HG03342 (cell line): Measurements from ENCODE around the gene MOB3A.
"Not testable (repeated sequence)": the region's sequence is repeated elsewhere in the genome, so short reads cannot be mapped to it uniquely, and the experiment has no call there.

Experiments
- ATAC-seq: cut with Tn5 transposase; IDR thresholded peaks from one replicate; pipeline ENCODE4 v1.9.1; 2021; ENCODE audit warnings: mild to moderate bottlenecking, moderate library complexity; ENCODE audit not compliant: unreplicated experiment

The MOB3A gene

DNA sequence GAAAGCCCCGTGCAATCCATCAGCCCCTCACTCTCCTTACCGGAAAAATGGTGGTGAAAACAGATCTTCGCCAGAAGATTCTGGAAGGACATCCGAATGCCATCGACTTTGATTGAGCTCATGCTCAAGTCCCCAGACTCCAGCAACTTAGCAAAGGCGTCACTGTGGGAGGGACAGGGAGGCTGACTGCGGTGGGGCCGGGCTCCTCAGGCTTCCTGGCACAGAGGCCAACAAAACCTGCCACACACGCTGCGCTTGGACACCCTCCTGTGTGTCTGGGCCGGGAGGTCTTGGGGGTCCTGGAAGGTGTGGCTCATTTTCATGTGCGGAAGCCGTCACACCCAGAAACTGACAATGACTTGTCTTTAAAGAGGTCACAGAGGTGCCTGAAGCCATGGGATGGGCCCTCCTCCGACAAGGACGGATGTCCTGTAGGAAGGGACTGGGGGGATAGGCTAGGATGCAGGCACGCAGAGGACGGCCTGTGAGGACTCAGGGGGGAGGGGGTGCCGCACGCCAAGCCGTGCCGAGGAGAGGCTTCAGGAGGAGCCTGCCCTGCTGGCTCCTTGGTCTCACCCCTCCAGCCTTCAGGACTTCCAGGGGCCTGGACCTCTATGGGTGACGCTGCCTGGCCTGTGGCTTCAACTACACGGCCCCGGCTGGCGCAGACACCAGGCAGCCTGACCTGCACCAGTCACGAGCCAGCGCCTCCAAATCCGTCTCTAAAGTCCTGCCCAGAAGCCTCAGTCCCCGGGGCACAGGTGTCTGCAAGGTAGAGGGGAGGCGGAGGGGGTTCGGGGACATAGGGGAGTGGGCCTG, 13.1 kb upstream of the MOB3A start:
- ATAC-seq = no peak

DNA sequence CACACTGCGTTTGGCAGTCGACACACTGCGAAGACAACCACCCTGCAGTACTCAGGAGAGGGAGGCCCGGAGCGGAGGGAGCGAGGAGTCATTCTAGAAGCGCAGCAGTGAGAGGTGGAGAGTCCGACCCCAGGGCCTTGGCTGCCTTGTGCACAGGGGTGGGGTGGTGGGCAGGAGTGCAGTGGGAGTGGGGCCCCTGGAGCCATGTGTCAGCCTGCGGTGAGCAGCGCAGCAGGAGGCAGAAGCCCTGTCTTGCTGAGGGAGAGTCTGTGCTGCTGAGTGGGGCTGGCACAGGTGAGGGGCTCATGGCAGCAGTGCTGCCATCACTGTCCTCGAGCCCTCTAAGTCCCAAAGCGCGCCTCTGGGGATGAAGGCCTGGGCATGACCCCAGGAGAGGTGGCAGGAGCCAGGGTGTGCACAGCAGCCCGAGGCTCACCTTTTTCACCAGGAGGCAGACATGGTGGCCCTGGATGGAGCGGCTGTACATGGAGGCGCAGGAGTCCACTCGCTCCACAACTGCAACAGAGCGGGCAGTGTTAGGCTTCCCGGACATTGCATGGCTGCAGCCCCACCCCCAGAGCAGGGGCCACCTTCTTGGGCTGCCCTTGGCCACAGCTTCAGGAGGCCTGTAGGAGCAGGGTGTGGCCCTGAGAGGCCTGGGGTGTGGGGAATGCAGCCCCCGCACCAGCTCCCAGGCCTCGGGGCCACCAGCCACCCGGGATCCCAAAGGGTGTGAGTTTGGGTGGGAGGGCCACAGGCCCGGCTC, 12.3 kb upstream of the MOB3A start:
- no peak for ATAC-seq

DNA sequence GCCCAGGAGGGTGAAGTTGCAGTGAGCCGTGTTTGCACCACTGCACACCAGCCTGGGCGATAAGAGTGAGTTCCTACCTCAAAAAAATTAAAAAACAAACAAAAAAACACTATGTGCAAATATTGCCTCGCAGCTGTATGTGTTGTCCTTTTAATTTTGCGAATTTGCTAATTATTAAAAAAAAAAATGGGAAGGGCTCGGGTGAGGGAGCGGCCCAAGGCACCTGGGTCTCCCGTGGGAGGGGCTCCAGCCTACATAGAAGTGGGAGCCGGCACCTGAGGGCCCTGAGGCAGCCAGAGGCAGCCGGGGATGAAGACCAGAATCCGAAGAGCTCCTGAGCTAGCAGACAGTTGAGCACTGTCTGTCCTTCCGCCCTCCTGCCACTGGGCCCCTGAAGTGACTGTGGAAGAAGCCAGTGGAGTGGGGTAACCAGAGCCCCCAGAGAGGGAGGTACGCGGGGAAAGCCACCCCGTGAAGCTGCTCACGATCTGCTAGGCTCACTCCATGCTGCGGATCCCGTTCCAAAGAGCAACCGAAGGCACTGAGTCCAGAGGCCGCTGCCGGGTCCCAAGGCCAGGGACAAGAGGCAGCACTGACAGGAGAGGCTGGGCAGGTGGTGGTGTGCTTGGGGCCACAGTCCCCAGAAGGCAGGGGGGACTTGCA, 7.0 kb upstream of the MOB3A start:
- ATAC-seq = no peak

DNA sequence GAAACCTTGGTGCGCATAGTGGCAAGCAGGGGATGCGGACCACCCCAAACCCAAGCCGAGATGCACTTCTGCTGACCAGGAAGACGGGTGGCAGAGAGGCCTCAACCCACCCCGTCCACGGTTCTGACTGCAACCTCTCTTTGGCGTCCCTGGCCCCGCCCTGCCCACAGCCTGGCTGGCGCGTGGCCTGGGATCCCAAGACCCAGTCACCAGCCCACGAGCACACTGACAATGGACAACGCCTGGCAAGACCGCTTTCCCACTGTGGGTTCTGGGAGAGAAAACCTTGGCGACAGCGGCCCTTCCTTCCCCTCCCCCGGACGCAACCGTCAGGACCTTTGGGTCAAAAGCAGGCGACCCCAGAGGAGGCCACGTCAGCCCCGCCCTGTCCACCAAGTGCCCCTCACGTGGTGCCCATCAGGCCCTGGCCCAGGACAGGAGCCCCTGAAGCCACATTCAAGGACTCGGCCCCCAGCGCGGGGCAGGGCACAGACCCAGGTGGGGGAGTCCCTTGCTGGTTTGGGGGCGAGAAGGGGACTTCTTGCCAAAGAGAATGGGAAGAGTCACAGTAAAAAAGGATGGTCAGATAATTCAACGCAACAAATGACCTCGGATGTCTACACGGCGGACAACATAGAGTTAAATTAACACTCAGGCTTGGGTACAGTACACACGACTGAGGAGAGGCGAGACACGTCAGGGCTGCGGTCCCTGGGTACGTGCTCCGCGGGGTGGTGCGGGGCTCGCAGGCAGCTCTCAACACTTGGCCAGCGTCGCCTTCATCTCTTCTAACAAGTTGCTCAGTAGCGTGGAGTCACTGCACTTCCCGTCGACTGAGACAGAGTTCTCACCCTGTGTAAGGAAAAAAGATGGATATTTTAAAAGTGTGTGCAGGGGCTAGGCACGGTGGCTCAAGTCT, 5.5 kb upstream of the MOB3A start:
- no peak for ATAC-seq

DNA sequence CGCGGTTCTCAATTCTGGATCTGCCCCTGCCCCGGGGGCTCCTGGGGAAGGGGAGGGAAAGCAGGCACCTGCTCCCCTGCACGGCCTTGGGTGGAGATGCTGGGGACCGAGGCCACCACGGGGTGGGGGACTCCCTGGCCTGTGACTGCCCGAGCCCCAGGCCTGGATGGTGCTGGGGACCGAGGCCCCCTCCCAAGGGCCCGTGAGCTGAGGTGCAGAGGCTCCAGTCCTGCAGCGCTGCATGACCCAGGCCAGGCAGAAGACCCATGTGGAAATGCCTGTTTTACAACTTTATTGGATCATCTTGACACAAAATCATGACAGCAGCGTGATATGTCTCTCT, 4.6 kb upstream of the MOB3A start:
- no peak for ATAC-seq

- no peak for ATAC-seq
Observed at GRCh38 chr19:2099937-2100718, 4.0 kb upstream of the MOB3A start.

GRCh38 chr19:2099054-2099501, 3.0 kb upstream of the MOB3A start:
- no peak for ATAC-seq

DNA sequence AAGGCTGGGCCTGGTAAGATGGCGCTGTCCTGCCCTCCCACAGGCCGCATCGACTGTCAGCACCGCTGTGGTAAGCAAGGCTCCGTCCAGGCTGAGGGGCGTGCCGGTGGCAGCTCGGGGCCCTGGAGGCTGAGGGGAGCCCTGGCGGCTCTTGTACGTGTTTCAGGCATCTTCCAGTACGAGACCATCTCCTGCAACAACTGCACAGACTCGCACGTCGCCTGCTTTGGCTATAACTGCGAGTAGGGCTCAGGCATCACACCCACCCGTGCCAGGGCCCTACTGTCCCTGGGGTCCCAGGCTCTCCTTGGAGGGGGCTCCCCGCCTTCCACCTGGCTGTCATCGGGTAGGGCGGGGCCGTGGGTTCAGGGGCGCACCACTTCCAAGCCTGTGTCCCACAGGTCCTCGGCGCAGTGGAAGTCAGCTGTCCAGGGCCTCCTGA, 1.8 kb upstream of the MOB3A start:
- ATAC-seq = no peak

- ATAC-seq = no peak
Observed at GRCh38 chr19:2097203-2097885, 1.2 kb upstream of the MOB3A start.

- peak; percentile 67 for ATAC-seq
Observed at GRCh38 chr19:2096480-2097202, 515 bp upstream of the MOB3A start, which contains the start of gene IZUMO4. Gene IZUMO4, plus strand, starts transcription at chr19:2096915. Its CDS starts 31 bp downstream, at chr19:2096946.

- not testable (repeated sequence) for ATAC-seq
Observed at GRCh38 chr19:2091926-2092525, 4.1 kb downstream of the MOB3A start.

DNA sequence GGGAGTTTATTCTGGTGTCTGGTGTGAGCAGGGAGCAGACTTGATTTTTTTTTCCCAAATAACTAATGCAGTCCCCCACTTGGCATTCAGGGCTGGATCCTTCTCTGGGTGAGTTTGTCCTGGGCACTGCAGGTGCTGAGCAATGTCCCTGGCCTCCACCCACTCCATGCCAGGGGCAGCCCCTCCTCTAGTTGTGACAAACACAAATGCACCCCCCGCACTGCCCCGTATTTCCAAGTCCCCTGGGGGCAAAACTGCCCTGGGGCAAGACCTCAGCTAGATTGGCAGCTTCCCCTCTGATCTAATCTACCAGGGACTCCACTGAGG, 6.4 kb downstream of the MOB3A start:
- ATAC-seq = peak; percentile 0

DNA sequence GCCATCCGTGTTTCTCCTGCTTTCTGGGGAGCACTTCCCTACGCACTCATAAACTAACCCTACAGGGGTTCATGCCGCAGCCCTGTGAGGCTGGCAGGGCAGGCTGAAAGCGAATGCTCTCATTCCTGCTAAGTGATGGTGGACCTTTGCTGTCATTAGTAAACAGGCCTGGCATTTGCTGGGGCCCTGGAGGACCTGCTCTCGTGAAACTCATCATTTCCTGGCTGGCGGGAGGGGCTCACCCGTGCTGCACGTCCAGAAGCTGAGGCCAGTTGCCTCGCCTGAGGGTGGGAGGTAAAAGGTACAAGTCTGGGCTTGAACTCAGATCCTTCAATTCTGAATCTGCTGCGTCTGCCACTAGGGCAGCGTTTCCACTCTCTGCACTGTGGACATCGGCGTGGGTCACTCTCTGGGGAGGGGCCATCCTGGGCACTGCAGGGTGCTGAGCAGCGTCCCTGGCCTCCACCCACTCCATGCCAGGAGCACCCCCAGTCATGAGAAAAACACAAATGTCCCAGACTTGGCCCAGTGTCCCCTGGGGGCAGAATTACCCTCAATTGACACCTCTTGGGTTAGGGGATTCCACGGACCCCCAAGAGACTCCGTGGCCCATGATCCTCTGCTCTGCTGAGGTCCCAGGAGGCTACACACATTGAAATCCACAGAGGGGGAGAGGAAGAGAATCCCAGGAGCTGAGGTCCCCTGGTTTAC, 7.0 kb downstream of the MOB3A start:
- ATAC-seq = no peak

DNA sequence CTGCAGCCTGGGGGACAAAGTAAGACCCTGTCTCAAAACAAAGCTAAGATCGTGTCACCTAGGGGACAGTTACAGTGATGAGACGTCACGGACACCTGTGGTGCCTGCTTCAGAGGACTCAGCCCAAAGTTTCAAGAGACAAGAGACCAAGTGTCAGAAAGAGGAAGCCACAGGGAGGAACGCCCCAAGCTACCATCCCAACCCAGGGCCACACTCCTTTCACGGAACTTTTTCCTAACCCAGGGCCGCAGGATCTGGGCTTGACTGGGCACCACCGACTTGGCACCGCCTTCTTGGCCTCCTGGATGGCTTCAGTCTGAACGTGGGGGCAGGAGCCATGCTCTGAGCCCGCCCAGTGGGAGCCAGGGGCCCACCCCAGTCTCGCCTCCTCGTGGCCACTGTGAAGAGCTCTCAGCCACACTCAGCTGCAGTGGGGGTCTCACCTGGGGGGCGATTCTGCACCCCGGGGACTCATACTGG, 8.5 kb downstream of the MOB3A start:
- ATAC-seq = no peak

DNA sequence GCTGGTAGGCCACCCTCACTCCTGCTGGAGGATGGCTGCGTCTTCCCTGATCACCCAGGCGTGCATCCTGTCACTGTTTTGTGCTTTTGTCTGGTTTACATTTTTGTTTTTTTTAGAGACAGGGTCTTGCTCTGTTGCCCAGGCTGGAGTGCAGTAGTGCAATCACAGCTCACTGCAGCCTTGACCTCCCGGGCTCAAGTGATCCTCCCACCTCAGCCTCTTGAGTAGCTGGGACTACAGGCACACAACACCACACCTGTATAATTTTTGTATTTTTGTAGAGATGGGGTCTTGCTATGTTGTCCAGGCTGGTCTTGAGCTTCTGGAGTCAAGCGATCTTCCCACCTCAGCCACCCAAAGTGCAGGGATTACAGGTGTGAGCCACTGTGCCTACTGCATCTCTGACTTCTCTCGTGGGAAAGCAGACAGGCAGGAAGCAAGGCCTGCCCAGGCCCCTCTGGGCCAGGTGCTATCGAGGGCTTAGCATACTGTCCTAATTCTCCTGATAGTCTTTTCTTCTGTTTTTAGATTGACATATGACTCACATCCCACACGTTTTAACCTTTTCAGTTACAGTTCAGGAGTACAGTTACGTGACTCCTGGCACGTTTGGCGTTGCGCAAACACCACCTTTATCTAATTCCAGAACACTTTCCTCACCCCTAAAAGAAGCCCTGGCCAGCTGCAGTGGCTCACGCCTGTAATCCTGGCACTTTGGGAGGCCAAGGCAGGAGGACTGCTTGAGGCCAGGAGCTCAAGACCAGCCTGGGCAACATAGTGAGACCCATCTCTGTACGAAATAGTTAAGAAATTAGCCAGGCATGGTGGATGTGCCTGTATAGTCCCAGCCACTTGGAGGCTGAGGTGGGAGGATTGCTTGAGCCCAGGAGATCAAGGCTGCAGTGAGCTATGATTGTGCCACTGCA, 9.2 kb downstream of the MOB3A start:
- ATAC-seq = not testable (repeated sequence)

DNA sequence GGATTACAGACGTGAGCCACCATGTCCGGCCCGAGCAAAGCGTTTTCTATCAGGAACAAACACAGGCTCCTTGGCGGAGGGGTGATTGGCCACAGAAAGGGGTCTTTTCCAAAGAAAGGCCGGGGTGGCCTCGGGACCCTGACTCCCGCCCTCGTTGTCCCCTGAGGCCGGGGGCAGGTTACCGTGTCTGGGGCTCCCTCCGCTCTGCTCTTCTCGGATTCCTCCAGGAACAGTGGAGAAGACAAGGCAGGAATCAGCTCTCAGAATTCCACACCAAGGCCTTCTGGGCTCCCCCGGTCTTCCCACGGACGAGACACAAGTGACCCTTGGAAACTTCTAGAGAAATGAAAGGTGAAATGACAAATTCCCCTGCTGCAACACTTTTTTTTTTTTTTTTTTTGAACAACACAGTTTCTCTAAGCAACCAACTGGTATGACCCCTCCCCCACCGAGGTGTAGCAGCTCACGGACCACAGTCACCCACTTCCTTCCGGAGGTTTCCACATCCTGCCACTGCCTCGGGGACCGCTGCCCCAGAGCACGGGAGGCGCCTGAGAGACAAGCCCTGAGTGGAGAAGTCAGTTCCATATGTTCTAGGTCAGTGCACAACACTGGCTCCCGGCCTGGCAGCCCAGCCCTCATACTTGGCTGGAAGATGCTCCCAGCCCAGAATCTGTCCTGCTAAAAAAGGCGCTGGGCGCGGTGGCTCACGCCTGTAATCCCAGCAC, 11.0 kb downstream of the MOB3A start:
- ATAC-seq = peak; percentile 30
